ENCODE measurements around the gene ZFAND3. TPM values are rescaled to one million over a fixed set of nuclear protein-coding genes. Genes with fewer than 3 reads are reported as not detected.

Gene ZFAND3
- total and polyA plus RNA-seq, 8 donors: 65.9 to 125 (median 118) TPM

DNA sequence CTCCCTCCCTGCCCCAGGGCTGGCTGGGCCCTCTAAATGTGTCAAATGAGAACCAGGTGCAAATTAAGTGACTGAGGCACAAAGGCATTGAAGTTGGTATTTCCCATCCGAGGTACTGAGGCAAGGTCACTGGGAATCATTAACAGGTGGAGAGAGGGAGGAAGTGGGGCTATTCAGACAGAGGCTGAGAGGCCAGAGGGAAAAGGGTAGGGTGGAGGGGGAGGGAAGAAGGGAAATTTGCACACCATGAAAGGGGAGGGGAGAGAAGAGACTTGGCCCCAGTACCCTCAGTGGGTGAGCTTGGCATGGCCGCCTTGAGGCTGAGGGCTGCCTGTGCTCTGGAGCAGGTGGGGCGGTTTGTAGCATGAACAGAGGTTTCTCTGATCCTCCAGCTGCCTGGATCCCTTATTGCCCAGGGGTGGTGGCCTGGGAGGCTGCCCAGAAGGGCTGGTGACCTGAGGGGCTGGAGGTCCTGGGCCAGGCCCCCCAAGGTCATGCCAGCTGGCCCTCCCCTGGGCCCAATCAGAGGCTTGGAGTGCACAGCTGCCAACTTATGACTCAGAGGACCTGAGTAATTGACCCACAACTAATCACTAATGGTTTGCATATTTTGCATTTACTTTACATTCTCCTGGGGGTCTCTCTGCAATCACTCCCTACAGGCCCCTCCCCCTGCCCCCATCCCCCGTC is 40.3 kb upstream of the ZFAND3 start:
- Histone ChIP-seq H3K9me3 (no peaks in the 10 kb centered on the region), H3K27ac (no peak overlapping the region), H3K36me3 (no peaks in the 10 kb centered on the region), H3K4me3 (no peak overlapping the region), H3K27me3 (peaks cover 0 to 23% of the 10 kb centered on the region in 2 donors), H3K4me1 (peaks cover 7 to 11% of the 10 kb centered on the region in 2 donors)
- no peak for TF ChIP-seq CTCF (IDR thresholded peaks at IDR 0.05)
- ATAC-seq (no peak), DNase-seq (no peak)
- intact Hi-C loops (cut with DNase I): no loop called here

- ATAC-seq (no peak), DNase-seq (no peak)
- H3K27ac ChIP-seq: no peak overlapping the region
- H3K4me3 ChIP-seq: no peak overlapping the region
- no peaks in the 10 kb centered on the region for H3K9me3 ChIP-seq
- peaks cover 8 to 11% of the 10 kb centered on the region in 2 donors for H3K4me1 ChIP-seq
- no peaks in the 10 kb centered on the region for H3K36me3 ChIP-seq
- TF ChIP-seq CTCF (IDR thresholded peaks at IDR 0.05): no peak
- intact Hi-C loops (cut with DNase I): no loop called here
- peaks cover 0 to 32% of the 10 kb centered on the region in 2 donors for H3K27me3 ChIP-seq
These were observed 39.5 kb upstream of the ZFAND3 start for GRCh38 chr6:37779902-37780628.

DNA sequence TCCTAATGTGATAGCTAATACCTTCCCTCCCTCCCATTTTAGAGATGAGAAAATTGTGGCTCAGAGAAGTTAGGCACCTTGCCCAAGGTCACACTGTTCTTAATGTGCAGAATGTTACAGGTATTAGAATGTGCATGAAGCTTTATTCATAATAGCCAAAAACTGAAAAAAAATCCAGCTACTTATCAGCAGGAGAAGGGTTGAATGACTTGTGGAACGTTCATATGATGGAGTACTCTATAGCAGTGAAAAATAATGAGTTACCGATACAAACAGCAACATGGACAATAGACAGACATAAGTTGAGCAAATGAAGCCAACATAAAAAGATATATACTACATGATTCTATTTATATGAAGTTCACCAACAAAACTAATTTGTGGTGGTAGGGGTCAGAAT is 37.7 kb upstream of the ZFAND3 start:
- Histone ChIP-seq H3K27me3 (peaks cover 0 to 42% of the 10 kb centered on the region in 2 donors), H3K4me1 (peaks cover 8 to 11% of the 10 kb centered on the region in 2 donors), H3K4me3 (no peak overlapping the region), H3K9me3 (no peaks in the 10 kb centered on the region), H3K36me3 (no peaks in the 10 kb centered on the region), H3K27ac (no peak overlapping the region)
- intact Hi-C loops (cut with DNase I): no loop called here
- DNase-seq: no peak
- TF ChIP-seq CTCF (IDR thresholded peaks at IDR 0.05): no peak
- no peak for ATAC-seq

- H3K27ac ChIP-seq: peak overlapping the region in 1 of 2 donors; percentile 0
- H3K4me3 ChIP-seq: peak overlapping the region; percentile 30 to 34
- TF ChIP-seq CTCF (IDR thresholded peaks at IDR 0.05): no peak
- intact Hi-C loops (cut with DNase I): no loop called here
- peaks cover 0 to 42% of the 10 kb centered on the region in 2 donors for H3K27me3 ChIP-seq
- DNase-seq (peak in 2 of 4 donors; percentile 36 to 38), ATAC-seq (peak; percentile 43)
- H3K9me3 ChIP-seq: no peaks in the 10 kb centered on the region
- H3K4me1 ChIP-seq: peaks cover 8 to 11% of the 10 kb centered on the region in 2 donors
- H3K36me3 ChIP-seq: no peaks in the 10 kb centered on the region
These were observed 36.3 kb upstream of the ZFAND3 start for GRCh38 chr6:37783025-37783855.
